Urothelium cell line (cell line): ENCODE results near the gene CLCC1.

Experiments used
- DNase-seq: peaks from one replicate; pipeline ENCODE4 v3.0.0; 2011; ENCODE audit warnings: low spot score, mixed read lengths
- FAIRE-seq: peaks from 2 replicates; lab custom pipeline; 2011; peaks lifted over from hg19 to GRCh38; lab: Jason Lieb, UNC

Gene CLCC1

DNA sequence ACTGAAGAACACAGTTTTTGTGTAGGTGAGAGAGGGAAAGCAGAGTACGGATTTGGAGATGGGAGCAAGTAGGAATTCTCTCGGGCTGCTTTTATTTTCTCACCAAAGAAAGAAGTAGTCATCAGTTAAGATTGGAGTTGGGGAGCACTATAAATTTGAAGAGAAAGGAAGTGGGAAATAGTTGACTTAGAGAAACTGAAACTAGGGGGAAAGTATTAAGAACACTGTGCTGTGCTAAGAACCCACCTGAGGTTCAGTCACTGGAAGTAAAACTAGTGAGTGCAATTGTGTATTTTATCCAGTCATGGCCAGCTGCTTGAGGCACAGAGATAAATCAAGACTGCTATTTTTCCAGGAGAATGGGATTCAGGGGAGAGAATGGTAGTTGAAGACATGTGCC, 37.4 kb downstream of the CLCC1 start:
- no peak for FAIRE-seq
- DNase-seq, result no peak

DNA sequence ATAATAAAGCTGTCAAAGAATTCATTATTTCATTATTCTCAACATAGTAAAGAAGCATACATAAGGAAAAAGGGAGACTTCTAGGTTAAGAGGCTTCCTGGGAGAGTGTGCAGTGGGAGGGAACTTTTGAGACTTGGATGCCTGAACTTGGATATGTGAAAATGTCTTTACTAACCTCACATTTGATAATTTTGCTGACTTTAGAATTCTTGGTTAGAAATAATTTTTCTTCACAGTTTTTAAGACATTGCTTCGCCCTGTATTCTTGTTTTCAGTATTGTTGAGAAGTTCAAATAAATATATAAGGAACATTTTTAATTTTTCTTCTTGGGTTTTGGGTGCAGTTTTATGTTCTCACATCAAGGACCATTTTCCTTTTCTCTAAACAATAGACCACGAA, 46.5 kb downstream of the CLCC1 start:
- FAIRE-seq (no peak), DNase-seq (no peak)
